GM19468 (cell line): ENCODE measurements around the gene IPO9.
"Not testable (repeated sequence)": the region's sequence is repeated elsewhere in the genome, so short reads cannot be mapped to it uniquely, and the experiment has no call there.

ENCODE experiments used
- ATAC-seq: cut with Tn5 transposase; IDR thresholded peaks from one replicate; pipeline ENCODE4 v1.9.1; 2021; ENCODE audit warnings: mild to moderate bottlenecking, moderate library complexity, moderate number of reproducible peaks; ENCODE audit not compliant: unreplicated experiment; ENCODE audit errors: extremely low read depth

Gene IPO9

DNA sequence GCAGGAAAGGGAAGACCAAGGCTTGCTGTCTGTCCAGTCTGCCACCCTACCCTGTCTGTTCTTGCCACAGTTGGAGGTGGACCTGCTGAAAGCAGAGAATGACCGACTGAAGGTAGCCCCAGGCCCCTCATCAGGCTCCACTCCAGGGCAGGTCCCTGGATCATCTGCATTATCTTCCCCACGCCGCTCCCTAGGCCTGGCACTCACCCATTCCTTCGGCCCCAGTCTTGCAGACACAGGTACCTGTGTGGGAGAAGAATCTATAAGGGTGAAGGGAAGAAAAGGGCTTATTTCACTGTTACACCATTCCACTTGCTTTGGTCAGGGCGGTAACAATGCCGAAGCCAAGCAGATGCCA lies 20.3 kb upstream of the IPO9 start:
- no peak for ATAC-seq

DNA sequence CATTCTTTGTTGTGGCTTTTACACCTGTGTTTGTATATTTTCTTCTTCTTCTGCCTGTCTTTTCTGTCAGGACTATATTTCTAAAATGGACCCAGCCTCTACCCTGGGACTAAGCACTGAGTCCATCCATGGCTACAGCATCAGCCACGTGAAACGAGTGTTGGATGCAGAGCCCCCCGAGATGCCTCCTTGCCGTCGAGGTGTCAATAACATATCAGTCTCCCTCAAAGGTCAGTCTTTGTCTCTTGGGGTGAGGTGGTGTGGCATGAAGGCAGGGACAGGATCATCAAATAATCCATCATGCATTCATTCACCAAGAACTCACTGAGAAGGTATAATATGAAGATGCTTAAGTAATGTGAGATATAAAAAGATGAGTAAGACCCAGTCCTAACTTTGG lies 19.1 kb upstream of the IPO9 start:
- no peak for ATAC-seq

DNA sequence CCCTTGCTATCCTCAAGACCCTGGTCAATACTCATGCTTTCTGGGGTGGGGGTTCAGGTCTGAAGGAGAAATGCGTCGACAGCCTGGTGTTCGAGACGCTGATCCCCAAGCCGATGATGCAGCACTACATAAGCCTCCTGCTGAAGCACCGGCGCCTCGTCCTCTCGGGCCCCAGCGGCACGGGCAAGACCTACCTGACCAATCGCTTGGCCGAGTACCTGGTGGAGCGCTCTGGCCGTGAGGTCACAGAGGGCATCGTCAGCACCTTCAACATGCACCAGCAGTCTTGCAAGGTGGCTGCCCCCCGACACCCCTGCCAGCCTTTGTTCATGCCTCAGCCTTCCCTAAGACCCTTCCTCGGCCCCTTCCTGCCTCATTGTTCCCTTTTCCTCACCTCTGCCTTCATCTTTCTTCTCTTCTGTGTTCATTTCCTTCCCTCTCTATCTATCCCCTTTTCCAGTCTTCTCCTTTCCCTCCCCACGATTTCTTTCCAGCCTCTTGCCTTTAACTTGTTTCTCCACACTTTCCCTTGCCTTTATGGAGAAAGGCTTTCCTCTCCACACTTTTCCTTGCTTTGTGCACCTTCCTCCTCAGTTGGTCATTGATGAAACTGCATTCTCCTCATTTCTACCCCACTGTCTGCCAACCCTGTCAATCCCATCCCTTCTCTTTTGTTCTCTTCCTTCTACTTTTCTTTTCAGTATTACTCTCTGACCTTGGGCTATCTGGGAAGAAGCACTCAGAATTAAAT lies 18.3 kb upstream of the IPO9 start:
- ATAC-seq = no peak

DNA sequence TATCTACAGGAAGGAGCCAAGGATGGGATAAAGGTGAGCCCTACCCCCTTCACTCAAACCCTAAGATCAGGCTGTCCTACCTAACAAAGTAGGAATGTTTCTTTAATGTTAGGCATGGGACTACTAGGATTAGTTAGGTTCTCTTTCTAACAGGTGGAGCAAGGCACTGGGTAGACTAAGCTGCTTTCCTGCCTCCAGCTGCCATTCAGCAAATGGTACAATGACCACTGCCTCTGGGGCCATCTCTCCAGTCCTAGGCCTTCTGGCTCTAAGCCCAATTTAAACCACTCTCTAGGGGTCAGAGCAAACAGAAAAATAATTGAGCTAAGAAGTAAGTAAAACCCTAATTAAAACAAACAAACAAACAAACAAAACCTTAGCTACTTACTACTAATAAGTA lies 15.7 kb upstream of the IPO9 start:
- ATAC-seq = no peak

DNA sequence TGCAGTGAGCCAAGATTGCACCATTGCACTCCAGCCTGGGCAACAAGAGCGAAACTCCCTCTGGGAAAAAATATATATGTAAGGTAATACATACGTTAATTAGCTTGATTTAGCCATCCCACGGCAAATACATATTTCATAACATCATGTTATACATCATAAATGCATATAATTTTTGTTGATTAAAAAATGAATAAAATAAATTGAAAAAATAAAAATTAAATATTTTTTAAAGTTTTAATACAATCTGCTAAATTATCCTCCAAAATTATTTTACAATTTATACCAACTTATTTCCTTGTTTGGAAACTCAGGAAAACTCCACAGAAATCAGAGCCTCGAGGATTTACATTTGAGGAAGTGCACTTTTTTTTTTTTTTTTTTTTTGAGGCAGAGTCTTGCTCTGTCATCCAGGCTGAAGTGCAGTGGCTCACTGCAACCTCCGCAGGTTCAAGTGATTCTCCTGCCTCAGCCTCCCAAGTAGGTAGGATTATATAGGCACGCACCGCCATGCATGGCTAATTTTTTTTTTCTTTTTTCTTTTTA lies 12.6 kb upstream of the IPO9 start:
- no peak for ATAC-seq

DNA sequence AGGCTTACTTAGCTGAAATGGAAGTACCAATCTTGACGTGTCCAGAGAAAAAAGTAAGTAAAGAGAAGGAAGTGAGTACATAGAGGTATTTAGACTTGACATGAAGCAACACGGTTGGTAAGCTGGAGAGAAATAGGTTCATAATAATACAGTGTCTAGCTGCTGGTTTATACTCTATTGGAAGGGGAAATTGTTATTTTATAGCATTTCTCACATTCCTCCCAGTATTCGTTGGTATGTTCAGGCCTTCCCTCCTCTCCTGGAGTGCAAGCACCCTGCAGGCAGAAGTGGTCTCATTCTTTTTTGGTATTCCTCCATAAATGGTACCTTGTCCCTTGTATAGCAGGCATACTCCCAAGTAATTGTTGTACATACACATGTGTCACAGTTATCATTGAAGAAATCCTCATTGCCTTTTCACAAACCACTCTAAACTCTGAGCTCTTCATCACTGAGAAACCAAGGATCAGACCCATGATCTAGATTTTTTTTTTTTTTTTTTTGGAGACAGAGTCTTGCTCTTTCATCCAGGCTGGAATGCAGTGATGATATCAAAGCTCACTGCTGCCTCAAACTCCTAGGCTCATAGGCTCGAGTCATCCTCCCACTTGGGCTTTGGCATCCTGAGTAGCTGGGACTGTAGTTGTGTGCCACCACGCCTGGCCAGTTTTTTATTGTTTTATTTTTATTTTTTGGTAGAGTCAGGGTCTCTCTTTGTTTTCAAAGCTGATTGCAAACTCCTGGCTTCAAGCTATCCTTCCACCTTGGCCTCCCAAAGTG lies 9.8 kb upstream of the IPO9 start:
- no peak for ATAC-seq

DNA sequence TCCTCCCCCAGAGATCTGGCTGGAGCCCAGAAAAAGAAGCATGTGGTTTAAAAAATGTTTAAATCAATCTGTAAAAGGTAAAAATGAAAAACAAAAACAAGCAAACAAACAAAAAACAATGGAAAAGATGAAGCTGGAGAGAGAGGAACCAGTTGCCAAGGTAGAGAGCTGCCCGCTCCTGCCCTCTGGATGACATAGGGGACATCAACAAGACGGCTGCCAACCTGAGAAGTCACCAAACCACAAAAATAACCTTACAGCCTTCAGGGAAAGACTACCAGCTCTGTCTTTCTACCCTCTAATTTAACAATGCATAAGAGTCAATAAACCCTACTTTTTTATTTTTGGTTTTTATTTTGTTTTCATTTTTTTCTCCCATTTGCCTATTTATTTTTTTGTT lies 8.5 kb upstream of the IPO9 start:
- ATAC-seq = no peak

DNA sequence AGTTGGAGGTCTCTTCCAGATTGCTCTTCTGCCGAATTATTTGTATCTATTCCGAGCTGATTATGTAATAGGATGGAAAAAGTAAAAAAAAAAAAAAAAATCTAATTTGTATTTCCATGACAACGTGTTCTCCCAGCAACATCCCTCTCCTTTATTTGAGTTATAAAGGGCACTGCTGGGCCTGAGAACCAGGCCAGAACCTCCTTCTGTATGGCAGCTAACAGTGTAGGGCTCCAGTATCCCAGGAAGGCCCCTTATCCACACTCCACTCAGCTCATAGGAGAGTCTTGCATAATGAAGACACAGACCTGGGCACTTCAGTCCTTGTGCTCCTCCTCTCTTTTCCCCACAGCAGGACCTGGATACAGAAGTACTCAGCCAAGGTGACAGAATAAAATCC lies 3.7 kb upstream of the IPO9 start:
- ATAC-seq = no peak

DNA sequence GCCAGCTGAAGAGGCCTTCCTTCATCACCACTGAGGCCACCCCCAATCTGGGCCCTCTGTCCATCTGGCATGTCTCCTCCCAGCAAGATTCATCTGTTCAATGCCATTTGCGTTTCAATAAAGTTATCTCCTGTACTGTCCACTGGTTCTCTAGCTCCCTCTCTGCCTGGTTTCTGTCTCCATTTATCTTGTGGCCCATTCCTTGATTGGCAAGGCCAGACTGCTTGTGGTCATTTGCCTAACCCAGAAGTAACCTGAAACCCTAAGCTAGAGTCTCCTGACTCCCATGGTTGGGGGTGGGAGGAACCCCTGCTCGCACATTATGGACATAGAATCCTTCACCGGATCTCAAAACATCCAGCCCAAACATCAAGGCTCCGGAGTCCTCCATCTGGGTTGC lies 2.1 kb upstream of the IPO9 start:
- ATAC-seq = no peak

DNA sequence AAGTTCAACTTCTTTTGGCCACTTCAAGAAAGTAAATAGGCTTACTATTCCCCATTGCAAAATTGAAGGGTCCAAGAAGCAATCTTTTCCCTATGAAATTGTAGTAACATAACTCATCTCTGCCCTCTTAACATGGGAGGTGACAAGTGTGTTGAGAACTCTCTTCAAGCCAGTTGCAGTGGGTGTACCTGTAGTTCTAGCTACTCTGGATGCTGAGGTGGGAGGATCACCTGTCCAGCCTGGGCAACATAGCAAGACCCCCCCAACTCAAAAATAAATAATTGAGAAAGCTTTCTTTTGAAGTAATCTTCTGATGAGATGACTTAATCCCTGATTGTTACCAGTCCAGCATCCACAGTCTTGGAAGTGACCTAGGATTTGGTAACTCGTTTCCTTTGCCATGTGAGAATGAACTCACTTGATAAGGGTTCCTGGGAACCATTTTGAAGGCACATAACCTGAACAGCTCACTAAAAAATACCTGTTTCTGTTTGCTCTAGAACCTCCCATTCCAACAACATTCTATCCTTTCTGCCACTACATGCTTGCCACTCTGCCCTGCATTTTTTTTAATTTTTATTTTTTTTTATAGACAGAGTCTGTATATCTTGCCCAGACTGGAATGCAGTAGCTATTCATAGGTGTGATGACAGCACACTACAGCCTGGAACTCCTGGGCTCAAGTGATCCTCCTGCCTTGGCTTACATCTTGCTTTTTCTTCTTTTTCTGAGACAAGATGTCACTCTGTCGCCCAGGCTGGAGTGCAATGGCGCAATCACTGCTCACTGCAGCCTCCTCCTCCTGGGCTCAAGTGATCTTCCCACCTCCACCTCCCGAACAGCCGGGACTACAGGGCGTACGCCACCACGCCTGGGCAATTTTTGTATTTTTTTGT lies 1.4 kb upstream of the IPO9 start:
- ATAC-seq = no peak

DNA sequence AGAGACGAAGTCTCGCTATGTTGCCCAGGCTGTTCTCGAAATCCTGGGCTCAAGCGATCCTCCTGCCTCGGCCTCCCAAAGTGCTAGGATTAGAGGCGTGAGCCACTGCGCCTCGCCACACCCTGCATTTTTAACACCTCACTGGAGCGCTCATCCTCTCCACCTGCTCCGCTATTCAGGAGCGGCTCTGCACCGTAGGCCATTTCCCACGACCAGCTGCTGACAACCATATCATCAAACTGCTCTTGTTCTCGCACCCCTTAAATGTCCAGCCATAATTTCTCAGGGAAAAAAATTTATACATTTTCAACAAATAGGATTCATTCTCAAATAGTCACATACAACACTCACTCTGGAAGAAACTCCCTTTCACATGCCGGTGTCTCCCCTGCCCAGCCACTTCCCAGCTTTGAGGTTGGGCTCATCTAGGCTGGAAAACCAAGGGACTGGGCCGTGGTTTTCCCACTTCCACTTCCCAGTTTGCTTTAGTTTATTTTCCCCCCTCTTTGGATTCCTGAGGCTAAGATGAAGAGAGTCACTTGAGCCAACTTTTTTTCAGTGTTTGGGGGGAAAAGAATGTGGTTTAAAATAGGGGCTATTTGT lies 639 bp upstream of the IPO9 start:
- no peak for ATAC-seq

DNA sequence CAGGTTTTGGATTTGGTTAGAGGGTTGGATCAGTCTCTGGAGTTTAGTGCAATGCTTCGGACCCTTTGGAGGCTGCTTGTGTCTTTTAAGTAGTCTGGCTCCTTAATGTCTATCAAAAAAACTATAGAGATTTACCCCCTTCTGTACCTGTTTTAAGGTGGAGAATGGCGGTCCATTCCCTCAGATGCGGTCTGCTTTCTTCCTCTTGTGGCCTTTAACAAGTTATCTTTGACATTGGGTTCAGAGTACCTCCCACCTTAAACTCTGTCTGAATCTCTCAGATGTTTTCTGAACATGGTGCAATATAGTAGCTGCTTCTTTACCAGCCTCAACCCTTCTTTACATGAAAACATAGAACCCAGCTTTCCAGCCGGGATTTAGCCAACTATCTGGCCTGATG lies 2.4 kb downstream of the IPO9 start:
- ATAC-seq = no peak

DNA sequence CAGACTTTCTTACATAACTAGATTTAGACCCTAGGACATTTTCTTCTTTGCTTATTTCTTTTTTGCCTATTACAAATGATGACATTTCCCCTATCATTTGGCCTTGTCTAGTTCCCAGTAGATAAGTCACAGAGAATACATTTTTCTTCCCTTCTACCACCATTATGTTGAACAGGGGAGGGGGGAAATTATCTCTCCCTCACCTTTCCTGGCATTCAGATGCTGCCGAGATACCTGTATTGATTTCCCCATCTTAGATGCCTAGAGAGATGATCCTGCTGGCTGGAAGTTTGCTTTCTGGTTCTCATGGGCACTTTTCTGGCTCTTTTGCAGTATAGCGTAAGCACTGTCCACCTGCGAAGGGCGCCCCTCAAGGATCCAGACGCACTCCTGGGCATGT lies 5.7 kb downstream of the IPO9 start:
- ATAC-seq = no peak

DNA sequence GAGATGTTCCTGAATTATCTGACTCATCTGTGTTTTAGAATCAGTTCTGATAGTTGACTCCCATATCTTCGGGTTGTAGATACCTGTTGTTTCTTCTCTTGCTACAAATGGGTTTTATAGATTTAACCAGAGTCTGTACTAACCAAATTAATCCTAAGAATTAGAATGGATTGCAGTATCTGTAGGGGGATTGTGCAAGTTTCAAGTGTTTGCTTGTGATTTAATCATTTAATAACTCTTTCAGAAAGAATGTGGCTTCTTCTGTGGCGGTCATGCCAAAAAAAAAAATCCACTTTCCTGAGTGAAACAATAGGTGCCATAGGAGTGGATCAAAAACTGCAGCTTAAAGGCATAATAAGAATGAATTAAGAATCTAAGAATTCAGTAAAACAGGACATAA lies 9.4 kb downstream of the IPO9 start:
- no peak for ATAC-seq

DNA sequence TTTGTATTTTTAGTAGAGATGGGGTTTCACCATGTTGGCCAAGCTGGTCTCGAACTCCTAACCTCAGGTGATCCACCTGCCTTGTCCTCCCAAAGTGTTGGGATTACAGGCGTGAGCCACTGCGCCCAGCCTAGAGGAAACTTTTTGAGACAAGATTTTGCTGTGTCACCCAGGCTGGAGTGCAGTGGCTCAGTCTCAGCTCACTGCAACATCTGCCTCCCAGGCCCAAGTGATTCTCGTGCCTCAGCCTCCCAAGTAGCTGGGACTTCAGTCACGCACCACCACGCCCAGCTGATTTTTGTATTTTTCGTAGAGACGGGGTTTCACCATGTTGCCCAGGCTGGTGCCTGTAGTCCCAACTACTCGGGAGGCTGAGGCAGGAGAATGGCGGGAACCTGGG lies 10.1 kb downstream of the IPO9 start:
- ATAC-seq = not testable (repeated sequence)

DNA sequence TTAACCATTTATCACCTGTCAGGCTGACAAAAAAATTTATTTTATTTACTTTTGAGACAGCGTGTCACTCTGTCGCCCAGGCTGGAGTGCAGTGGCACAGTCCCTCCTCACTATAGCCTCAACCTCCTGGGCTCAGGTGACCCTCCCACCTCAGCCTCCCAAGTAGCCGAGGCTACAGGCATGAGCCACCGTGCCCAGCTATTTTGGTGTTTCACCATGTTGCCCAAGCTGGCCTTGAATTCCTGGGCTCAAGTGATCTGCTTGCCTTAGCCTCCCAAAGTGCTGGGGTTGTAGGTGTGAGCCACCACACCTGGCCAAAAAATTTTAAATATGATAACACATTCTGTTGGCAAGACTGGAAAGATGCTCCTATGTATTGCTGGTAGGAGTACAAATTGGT lies 11.1 kb downstream of the IPO9 start:
- ATAC-seq = no peak

DNA sequence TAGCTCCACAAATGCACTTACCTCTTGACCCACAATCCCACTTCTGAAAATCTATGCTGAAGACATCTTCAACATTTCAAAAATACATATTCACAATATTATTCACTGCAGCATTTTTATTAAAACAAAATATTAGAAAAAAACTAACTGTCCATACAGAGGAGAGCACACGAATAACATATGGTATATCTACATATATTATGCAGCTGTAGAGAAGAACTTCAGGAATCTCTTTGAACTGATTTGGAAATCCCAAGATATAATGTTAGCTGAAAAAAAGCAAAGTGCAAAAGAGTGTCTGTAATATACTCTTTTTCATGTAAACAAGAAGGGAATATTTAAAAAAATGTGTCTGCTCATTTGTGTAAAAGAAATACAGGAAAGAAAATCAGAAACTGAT lies 11.5 kb downstream of the IPO9 start:
- no peak for ATAC-seq

DNA sequence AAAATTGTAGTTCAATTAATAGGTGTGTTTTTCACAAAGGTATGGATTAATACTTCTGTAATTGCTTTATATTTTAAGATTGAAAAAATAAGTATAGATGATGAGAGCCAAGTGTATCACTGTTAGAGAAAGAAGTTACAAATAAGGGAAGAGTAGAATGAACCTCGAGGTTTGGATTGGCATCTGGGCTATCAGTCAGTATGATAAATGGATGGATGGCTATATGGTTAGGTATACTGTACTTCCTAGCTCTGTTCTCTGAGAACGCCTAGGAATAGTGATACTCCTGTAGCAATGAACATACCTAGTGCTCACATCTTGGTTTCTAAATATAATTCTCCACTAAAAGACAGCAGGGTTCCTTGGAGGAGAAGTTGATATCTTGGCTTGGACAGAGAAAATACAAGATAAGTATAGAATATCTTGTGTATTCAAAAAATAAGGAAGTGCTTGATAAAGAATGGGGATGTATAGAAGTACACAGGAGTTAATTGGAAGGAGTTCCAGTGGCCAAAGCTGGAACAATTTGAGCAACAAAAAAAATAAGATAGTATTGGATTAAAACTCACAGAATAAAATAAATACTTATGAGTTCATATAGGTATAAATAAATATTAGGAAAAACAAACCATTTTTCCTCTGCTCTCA lies 12.4 kb downstream of the IPO9 start:
- ATAC-seq = no peak

DNA sequence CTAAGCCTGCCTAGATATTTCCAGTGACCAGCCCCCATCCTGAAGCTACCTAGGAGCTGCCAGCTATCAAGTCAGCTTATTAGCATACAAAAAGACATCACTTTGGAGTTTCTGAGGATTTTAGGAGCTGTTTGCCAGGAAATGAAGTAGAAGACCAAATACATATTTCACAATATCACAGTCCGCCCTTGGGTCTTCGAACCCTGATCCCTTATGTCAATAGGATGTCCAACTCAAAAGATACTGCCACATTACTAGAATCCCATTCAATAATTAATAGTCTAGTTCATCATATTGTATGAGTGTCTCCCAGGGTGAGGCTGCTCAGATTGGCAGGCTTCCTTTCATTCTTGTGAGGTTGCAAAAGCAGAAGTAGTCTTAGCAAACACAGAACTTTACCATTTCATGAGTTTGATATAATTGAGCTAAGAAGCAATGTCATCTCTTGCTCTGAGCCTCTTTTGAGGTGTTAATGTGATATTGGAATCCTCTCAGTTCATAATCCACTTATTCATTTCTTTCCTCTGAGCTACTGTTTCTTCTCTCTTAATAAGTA lies 13.6 kb downstream of the IPO9 start:
- ATAC-seq = no peak
